T-helper 1 cell treated with Interleukin-12 subunit alpha and Interleukin-12 subunit beta and Interleukin-4 antibody, amounts not matched to agents 30 μg/mL and 1 μg/mL, for 36 hours (primary cell): ENCODE measurements around the gene TRIM69.
A peak's percentile ranks its signal among the peaks of the same experiment; 100 is the strongest.
"Not testable (repeated sequence)": the region's sequence is repeated elsewhere in the genome, so short reads cannot be mapped to it uniquely, and the experiment has no call there.

Experiments
- H3K27ac Mint-ChIP-seq: one replicate; pipeline ENCODE4 v1.8.0; 2021; ENCODE audit warnings: mild to moderate bottlenecking, mixed read lengths
- H3K27me3 Mint-ChIP-seq: one replicate; pipeline ENCODE4 v1.8.0; 2021; ENCODE audit warnings: low read depth, mixed read lengths
- H3K36me3 Mint-ChIP-seq: one replicate; pipeline ENCODE4 v1.8.0; 2021; ENCODE audit warnings: low read depth, mixed read lengths
- H3K4me1 Mint-ChIP-seq: one replicate; pipeline ENCODE4 v1.8.0; 2021; ENCODE audit warnings: low read depth, mixed read lengths
- H3K4me3 Mint-ChIP-seq: one replicate; pipeline ENCODE4 v1.8.0; 2021; ENCODE audit warnings: mild to moderate bottlenecking, moderate library complexity, mixed read lengths
- H3K9me3 Mint-ChIP-seq: one replicate; pipeline ENCODE4 v1.8.0; 2021; ENCODE audit warnings: mixed read lengths

The TRIM69 gene, protein sequence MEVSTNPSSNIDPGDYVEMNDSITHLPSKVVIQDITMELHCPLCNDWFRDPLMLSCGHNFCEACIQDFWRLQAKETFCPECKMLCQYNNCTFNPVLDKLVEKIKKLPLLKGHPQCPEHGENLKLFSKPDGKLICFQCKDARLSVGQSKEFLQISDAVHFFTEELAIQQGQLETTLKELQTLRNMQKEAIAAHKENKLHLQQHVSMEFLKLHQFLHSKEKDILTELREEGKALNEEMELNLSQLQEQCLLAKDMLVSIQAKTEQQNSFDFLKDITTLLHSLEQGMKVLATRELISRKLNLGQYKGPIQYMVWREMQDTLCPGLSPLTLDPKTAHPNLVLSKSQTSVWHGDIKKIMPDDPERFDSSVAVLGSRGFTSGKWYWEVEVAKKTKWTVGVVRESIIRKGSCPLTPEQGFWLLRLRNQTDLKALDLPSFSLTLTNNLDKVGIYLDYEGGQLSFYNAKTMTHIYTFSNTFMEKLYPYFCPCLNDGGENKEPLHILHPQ

DNA sequence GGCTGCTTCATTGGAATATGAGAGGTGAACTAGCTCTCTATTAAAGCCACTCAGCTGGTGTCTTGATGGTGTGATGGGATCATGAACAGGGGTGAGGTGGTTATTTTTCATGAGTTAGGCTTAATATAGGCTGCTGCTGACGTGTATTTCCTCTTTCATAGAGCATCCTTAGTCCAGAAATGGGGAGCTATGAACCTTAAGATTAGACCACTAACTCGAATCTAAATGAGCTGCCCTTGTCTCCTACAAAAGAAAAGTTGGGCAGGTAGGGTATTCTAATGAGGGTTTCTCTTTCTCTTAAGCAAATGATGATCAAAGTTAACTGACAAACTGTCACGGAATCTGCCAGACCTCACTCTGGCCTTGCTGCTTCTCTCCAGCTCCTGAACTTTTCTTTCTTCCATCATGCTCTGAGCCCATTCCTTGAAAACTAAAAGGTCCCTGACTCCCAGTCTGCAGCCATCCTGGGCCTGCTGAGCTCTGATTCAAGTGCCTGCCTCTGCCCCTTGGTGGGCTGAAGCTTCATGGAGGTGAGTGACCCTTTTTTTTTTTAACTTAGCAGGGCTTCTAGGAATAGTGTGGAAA is at the start of gene TRIM69:
Gene TRIM69 (plus strand): TSS at position 348 of the 585 bp plus-strand sequence. CDS start 177 bp downstream, at position 525.
- Mint-ChIP-seq H3K27me3 (no peaks in the 10 kb centered on the region), H3K4me1 (peaks cover 57% of the 10 kb centered on the region), H3K4me3 (peak within 1 kb of the TSS; percentile 87), H3K36me3 (peaks cover 22% of the 10 kb centered on the region), H3K9me3 (no peaks in the 10 kb centered on the region), H3K27ac (peak within 1 kb of the TSS; percentile 92)

DNA sequence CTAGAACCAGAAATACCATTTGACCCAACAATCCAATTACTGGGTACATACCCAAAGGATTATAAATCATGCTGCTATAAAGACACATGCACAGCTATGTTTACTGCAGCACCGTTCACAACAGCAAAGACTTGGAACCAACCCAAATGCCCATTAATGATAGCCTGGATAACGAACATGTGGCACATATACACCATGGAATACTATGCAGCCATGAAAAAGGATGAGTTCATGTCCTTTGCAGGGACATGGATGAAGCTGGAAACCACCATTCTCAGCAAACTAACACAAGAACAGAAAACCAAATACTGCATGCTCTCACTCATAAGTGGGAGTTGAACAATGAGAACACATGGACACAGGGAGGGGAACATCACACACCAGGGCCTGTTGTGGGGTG is 47.0 kb upstream of the TRIM69 start:
- Mint-ChIP-seq H3K4me1 (peaks cover 27% of the 10 kb centered on the region), H3K36me3 (peaks cover 41% of the 10 kb centered on the region), H3K9me3 (peaks cover 44% of the 10 kb centered on the region), H3K27ac (peak overlapping the region; percentile 20)
- not testable (repeated sequence) for H3K27me3 Mint-ChIP-seq, H3K4me3 Mint-ChIP-seq

DNA sequence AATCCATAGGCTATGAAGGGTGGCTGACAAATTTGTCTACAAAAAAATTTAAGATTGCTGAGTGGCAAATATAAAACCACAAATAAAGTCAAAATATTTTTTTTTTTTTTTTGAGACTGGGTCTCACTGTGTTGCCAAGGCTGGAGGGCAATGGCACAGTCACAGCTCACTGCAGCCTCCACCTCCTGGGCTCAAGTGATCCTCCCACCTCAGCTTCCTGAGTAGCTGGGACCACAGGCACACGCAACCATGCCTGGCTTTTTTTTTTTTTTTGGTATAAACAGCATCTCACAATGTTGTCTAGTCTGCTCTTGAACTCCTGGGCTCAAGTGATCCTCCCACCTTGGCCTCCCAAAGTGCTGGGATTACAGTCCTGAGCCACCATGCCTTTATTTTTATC is 46.1 kb upstream of the TRIM69 start:
- not testable (repeated sequence) for H3K4me3 Mint-ChIP-seq, H3K27ac Mint-ChIP-seq, H3K27me3 Mint-ChIP-seq
- Mint-ChIP-seq H3K36me3 (peaks cover 39% of the 10 kb centered on the region), H3K4me1 (peaks cover 29% of the 10 kb centered on the region), H3K9me3 (peaks cover 37% of the 10 kb centered on the region)

DNA sequence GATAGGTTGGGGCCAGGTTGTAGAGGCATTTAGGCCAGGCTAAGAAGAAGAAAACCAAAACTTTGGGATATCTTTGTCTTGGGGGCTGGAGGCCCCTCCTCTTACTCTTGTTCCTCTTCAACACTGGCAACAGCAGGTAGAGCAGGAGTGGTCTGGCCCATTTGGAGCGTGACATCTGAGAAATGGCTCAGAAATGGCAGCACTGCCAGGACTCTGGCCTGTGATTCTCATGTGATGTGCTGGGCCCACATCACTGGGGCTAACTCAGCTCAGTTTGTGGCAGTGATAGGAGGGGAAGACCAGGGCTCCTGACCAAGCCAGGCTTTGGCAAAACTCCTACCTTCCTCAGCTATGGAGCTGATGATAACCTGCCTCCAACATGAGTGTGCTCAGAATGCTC is 43.7 kb upstream of the TRIM69 start:
- Mint-ChIP-seq H3K4me1 (peaks cover 21% of the 10 kb centered on the region), H3K27me3 (peaks cover 9% of the 10 kb centered on the region), H3K4me3 (no peak overlapping the region), H3K9me3 (peaks cover 16% of the 10 kb centered on the region), H3K27ac (no peak overlapping the region), H3K36me3 (peaks cover 22% of the 10 kb centered on the region)

DNA sequence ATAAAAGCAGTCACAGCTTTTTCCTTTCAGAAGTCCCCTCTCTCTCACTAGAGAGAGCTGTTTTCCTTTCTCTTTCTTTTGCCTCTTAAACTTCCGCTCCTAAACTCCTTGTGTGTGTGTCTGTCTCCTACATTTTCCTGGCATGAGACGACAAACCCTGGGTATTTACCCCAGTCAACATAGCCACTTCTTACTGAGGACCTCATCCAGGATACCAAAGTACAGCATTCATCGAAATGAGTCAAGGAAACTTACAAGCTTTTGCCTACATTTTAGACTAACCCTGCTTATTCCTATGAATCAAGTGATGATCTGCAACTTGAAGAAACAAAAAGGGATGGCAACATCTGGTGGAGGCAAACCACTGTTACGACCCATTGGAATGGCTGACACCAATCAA is 41.9 kb upstream of the TRIM69 start:
- Mint-ChIP-seq H3K27me3 (peaks cover 16% of the 10 kb centered on the region), H3K9me3 (peaks cover under 1% of the 10 kb centered on the region), H3K4me3 (no peak overlapping the region), H3K4me1 (peaks cover 12% of the 10 kb centered on the region), H3K36me3 (peaks cover 8% of the 10 kb centered on the region), H3K27ac (peak overlapping the region; percentile 49)

DNA sequence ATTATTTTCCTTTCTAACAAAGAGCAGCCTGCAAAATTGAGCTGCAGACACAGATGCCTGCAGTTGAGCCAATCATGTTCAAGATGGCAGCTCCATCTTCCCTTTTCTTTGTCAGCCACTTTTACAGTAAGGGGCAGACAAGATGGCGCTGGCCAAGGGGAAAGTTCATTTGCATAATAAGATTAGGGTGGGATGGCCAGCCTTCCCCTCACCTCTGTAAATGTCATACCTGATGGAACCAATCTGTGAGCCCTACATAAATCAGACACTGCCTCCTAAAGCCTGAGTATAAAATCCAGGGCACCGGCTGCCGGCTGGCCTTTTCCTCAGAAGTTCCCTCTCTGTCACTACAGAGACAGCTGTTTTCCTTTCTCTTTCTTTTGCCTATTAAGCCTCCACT is 41.0 kb upstream of the TRIM69 start:
- Mint-ChIP-seq H3K9me3 (peaks cover 5% of the 10 kb centered on the region), H3K27ac (no peak overlapping the region), H3K4me1 (peaks cover 11% of the 10 kb centered on the region), H3K36me3 (peaks cover 8% of the 10 kb centered on the region), H3K4me3 (no peak overlapping the region), H3K27me3 (peaks cover 16% of the 10 kb centered on the region)

DNA sequence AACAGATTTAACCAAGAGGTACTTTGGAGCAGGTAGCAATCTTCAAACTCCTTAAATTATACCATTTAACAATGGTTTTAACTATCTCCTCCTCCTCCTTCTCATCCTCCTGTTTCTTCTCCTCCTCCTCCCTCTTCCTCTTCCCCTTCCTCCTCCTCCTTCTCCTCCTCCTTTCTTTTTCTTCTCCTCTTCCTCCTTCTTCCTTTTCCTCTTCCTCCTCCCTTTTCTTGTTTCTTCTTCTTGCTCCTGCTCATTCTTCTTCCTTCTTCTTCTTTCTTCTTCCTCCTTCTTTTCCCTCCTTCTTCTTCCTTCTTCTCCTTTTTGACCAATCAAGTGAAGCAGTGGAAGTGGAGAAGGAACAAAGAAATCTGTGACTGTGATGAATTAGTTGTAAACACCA is 39.3 kb upstream of the TRIM69 start:
- H3K4me3 Mint-ChIP-seq: no peak overlapping the region
- peaks cover 20% of the 10 kb centered on the region for H3K27me3 Mint-ChIP-seq
- peaks cover 17% of the 10 kb centered on the region for H3K4me1 Mint-ChIP-seq
- peaks cover 17% of the 10 kb centered on the region for H3K9me3 Mint-ChIP-seq
- peaks cover 20% of the 10 kb centered on the region for H3K36me3 Mint-ChIP-seq
- no peak overlapping the region for H3K27ac Mint-ChIP-seq

DNA sequence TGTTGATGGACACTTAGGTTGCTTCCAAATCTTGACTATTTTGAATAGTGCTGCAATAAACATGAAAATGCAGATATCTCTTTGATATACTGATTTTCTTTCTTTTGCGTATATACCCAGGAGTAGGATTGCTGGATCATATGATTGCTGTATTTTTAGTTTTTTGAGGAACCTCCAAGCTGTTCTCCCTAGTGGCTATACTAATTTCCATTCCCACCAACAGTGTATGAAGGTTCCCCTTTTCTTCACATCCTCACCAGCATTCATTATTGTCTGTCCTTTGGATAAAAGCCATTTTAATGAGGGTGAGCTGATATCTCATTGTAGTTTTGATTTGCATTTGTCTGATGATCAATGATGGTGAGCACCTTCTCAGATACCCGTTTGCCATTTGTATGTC is 37.7 kb upstream of the TRIM69 start:
- Mint-ChIP-seq H3K27ac (no peak overlapping the region), H3K4me1 (peaks cover 17% of the 10 kb centered on the region), H3K4me3 (no peak overlapping the region)

DNA sequence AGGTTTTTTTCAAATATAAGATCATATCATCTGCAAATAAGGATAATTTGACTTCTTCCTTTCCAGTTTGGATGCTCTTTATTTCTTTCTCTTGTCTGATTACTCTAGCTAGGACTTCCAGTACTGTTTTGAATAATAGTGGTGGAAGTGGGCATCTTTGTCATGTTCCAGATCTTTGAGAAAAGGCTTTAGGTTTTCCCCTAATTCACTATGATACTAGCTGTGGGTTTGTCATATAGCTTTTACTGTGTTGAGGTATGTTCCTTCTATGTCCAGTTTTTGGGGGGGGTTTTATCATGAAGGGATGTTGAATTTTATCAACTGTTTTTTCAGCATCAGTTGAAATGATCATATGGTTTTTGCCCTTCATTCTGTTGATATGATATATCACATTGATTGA is 35.7 kb upstream of the TRIM69 start:
- H3K4me1 Mint-ChIP-seq: peaks cover 14% of the 10 kb centered on the region
- H3K27me3 Mint-ChIP-seq: peaks cover 20% of the 10 kb centered on the region
- peak overlapping the region; percentile 5 for H3K27ac Mint-ChIP-seq
- H3K9me3 Mint-ChIP-seq: peaks cover 47% of the 10 kb centered on the region
- not testable (repeated sequence) for H3K4me3 Mint-ChIP-seq
- peaks cover 35% of the 10 kb centered on the region for H3K36me3 Mint-ChIP-seq

More for the DNA sequence above, 37.7 kb upstream of the TRIM69 start:
- Mint-ChIP-seq H3K9me3 (peaks cover 32% of the 10 kb centered on the region), H3K36me3 (peaks cover 27% of the 10 kb centered on the region), H3K27me3 (peaks cover 20% of the 10 kb centered on the region)

DNA sequence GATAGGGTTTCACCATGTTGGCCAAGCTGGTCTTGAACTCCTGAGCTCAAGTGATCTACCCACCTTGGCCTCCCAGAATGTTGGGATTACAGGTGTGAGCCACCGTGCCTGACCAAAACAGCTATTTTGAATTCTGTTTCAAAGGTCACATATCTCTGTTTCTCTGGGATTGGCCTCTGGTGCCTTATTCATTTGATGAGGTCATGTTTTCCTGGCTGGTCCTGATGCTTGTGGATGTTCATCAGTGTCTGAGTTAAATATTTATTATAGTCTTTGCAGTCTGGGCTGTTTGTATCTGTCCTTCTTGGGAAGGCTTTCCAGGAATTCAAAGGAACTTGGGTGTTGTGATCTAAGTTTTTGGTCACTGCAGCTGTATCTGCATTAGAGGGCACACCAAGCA is 30.3 kb upstream of the TRIM69 start:
- Mint-ChIP-seq H3K9me3 (peaks cover 36% of the 10 kb centered on the region), H3K36me3 (peaks cover 43% of the 10 kb centered on the region), H3K27me3 (no peaks in the 10 kb centered on the region), H3K4me3 (no peak overlapping the region), H3K27ac (no peak overlapping the region), H3K4me1 (peaks cover 30% of the 10 kb centered on the region)

DNA sequence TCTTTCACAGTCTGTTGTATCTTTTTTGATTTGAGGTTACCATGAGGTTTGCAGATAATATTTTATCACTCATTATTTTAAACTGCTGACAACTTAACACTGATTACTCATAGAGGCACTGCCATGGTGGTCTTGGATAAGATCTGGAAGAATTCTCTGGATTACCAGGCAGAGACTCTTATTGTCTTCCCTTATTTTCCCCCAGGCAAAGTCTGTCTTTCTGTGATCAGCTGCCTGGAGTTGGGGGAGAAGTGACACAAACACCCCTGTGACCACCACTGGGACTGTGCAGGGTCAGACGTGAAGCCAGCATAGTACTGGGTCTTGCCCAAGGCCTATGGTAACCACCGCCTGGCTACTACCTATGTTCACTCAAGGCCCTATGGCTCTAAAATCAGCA is 29.9 kb upstream of the TRIM69 start:
- H3K4me1 Mint-ChIP-seq: peaks cover 32% of the 10 kb centered on the region
- no peak overlapping the region for H3K4me3 Mint-ChIP-seq
- no peaks in the 10 kb centered on the region for H3K27me3 Mint-ChIP-seq
- peaks cover 45% of the 10 kb centered on the region for H3K36me3 Mint-ChIP-seq
- peaks cover 35% of the 10 kb centered on the region for H3K9me3 Mint-ChIP-seq
- no peak overlapping the region for H3K27ac Mint-ChIP-seq

DNA sequence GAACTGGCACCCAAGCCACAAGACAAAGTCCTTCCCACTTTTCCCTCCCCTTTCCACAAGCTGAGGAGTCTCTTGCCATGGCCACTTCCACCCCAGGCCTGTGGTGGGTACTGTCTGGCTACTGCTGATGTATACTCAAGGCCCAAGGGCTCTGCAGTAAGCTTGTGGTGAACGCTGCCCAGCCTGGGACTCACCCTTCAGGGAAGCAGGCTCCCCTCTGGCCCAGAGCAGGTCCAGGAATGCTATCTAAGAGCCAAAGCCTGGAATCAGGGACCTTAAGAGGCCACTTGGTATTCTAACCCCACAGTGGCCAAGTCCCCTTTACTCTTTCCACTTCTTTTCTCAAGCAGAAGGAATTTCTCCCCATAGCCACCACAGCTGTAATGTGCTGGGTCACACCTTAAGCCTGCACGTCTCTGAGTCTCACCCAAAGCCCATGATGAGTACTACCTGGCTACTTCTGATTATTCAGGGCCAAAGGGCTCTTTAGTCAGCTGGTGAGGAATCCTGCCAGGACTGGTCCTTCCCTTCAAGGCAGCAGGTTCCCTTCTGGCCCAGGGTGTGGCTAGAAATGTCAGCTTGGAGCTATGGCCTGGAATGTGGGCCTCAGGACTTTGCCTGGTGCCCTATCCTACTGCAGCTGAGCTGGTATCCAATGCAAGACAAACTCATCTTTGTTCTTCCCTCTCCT is 29.2 kb upstream of the TRIM69 start:
- Mint-ChIP-seq H3K9me3 (peaks cover 29% of the 10 kb centered on the region), H3K27ac (no peak overlapping the region), H3K27me3 (no peaks in the 10 kb centered on the region), H3K4me3 (no peak overlapping the region), H3K36me3 (peaks cover 45% of the 10 kb centered on the region), H3K4me1 (peaks cover 30% of the 10 kb centered on the region)

DNA sequence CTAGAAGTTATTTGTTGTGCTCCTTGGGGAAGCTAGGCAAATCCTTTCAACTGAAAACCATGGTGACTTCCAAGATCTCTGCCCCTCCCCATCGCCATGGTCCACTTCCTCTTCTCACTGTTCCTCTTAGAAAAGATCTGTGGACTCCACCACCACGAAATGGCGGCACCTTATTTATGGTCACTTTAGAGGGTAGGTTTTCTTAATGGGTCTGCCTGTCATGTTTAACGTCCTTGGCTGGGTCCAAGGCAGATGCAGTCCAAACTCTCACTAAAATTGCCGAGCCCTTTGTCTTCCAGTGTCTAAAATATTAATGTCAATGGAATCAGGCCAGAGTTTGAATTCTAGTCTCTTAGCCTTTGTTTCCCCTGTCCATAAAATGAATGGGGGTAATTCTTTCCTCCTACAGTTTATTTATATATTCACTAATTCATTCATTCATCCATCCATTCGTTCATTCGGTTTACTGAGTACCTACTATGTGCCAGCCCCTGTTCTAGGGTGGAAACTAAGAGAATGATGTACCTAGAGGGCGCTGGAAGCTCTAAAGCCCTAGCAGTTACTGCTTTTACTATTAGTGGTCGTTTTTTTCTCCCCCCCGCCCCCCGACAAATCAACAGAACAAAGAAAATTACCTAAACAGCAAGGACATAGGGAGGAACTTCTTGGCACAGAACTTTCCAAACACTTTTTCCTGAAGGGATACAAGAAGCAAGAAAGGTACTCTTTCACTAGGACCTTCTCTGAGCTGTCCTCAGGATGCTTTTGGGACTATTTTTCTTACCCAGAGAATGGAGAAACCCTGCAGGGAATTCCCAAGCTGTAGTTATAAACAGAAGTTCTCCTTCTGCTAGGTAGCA is 25.9 kb upstream of the TRIM69 start:
- Mint-ChIP-seq H3K4me1 (peaks cover 41% of the 10 kb centered on the region), H3K27ac (peak overlapping the region; percentile 99), H3K36me3 (peaks cover 55% of the 10 kb centered on the region), H3K4me3 (peak overlapping the region; percentile 89), H3K9me3 (peaks cover 1% of the 10 kb centered on the region), H3K27me3 (no peaks in the 10 kb centered on the region)
